WI38 (cell line): Measurements from ENCODE around the gene TMEM164.
A peak's percentile ranks its signal among the peaks of the same experiment; 100 is the strongest.

Experiments used
- H3K4me3 ChIP-seq: 2 replicates; pipeline ENCODE4 v1.5.1; 2011; ENCODE audit warnings: low read depth, mild to moderate bottlenecking, control low read depth, low read length
- TF ChIP-seq, protein P1 (sequence below): IDR thresholded peaks from 2 replicates; pipeline ENCODE4 v1.5.1; 2012; ENCODE audit warnings: low read depth, mild to moderate bottlenecking, control low read depth, low read length

TMEM164 gene

GRCh38 chrX:110136136-110136535, 133.2 kb downstream of the TMEM164 start:
- TF ChIP-seq, protein P1, sequence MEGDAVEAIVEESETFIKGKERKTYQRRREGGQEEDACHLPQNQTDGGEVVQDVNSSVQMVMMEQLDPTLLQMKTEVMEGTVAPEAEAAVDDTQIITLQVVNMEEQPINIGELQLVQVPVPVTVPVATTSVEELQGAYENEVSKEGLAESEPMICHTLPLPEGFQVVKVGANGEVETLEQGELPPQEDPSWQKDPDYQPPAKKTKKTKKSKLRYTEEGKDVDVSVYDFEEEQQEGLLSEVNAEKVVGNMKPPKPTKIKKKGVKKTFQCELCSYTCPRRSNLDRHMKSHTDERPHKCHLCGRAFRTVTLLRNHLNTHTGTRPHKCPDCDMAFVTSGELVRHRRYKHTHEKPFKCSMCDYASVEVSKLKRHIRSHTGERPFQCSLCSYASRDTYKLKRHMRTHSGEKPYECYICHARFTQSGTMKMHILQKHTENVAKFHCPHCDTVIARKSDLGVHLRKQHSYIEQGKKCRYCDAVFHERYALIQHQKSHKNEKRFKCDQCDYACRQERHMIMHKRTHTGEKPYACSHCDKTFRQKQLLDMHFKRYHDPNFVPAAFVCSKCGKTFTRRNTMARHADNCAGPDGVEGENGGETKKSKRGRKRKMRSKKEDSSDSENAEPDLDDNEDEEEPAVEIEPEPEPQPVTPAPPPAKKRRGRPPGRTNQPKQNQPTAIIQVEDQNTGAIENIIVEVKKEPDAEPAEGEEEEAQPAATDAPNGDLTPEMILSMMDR, result no peak
- H3K4me3 ChIP-seq, result no peak overlapping the region

- TF ChIP-seq, protein P1, result no peak
Measured at GRCh38 chrX:110138557-110138956, 135.6 kb downstream of the TMEM164 start.

DNA sequence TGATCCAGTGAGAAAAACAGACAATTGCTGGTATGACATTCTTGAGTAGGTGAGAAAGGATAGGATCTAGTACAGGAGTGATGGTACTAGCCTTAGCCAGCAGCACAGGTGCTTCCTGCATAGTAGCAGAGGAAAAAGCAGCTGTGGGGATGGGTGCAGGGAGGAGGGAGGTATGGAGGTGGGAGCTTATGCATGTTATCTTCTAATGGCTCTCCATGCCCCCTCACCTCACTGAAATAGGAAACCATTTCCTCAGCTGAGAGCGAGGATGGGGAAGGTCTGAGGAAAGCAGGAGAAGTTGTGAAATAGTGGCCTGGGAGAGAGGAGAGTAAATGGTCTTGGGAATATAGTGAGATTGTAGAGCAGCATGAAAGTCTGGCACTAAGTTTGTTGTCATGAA, 136.3 kb downstream of the TMEM164 start:
- TF ChIP-seq, protein P1, result no peak
- H3K4me3 ChIP-seq, result no peak overlapping the region

More at GRCh38 chrX:110138557-110138956, 135.6 kb downstream of the TMEM164 start:
- no peak overlapping the region for H3K4me3 ChIP-seq

DNA sequence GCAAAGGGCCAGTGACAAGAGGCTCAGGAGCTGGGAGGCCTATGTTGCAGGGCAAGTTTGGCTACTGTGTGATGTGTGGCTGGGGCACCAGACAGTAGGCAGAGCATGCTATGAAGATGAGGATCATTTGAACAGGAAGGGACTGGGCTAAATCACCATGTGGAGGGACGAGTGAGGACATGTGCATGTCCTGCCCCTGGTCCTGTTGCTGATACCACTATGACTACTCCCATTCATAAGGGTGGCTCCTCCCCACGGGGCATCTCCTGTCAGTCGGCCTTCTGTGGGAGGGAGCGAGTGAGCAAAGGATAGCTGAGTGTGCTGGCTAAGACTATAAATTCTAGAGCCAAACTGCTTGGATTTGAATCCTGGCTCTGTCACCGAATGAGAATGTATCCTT, 139.2 kb downstream of the TMEM164 start:
- TF ChIP-seq, protein P1, result no peak
- no peak overlapping the region for H3K4me3 ChIP-seq

DNA sequence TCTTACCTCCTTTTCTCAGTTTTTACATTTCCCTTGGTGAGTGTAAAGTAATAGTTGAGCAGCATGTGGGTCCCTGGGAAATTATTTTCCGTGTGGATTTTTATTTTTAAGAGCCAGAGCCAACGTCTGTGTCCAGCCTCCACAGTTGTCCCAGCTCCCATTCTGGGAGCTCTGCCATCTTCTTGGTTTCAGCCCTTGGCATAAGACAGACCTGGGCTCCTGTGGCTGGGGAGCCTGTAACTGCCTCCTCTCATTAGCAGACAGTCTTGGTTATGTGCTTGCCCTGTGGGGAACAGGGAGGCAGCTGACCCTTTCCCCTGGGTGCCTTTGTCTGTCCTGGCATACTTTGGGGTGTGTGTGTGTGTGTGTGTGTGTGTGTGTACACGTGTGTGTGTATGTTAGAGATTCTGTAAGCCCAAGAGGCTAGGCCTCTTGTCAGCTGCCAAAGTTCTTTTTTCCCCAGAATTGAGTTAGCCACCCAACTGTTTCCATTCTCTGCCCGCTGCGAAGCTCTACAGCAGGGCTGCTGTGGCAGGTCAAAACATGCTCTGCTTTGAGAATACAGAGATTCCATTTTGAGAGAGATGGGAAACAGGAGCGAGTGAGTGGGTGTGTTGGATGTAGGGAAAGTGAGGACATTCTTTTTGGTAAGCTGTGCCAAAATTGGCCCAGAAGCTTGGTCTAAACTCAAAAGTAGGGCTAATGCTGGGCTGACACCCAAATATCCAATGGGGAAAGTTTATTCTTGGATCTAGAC, 140.7 kb downstream of the TMEM164 start:
- TF ChIP-seq, protein P1, result no peak
- H3K4me3 ChIP-seq, result no peak overlapping the region

DNA sequence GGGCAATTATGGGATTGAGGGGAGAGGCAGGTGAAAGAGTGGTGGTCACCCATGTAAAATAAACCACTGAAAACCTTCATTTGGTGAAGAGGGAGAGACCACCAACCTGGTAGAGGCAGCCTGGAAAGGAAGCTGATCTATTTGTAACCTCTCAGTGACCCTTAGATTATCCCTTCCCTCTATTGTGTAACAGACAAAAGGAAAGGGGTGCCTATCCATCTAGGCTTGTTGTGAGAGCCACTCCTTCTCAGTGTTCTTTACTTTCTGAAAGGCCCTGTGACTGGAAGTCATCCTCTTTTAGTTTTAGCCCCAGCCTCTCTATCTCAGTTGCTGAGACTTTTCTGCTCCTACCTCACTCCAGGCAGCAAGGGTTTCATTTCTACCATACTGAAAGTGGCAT, 142.4 kb downstream of the TMEM164 start:
- H3K4me3 ChIP-seq, result no peak overlapping the region
- TF ChIP-seq, protein P1, result no peak

DNA sequence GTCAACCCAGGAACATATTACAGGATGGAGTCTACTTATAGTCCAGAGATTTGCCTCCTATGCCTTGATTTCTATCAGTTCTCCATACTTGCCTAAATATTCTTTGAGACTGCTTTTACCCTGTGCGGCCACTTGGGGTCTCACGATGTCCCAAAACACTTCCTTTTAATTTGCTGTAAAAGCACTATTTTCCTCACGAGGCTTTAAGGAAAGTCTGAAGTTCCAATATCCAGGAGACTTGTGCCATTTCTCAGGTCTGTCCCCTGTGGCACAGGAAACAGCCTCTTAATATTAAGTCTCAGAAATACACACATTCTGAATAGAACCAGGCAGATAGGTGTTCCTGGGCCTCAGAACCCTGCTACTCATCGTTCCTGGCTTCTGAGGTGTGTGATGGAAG, 142.9 kb downstream of the TMEM164 start:
- no peak overlapping the region for H3K4me3 ChIP-seq
- TF ChIP-seq, protein P1, result peak; percentile 49
